SK-N-SH (cell line): ENCODE data around the gene GRIA1.

Source experiments
- CHD2 ChIP-seq: fragments of 150-350 bp; IDR thresholded peaks from 2 replicates; pipeline ENCODE4 v1.6.1; 2018; ENCODE audit warnings: low read length; ENCODE audit not compliant: partially characterized antibody
- CTCF ChIP-seq: fragments of 200-600 bp; sonication (generic); IDR thresholded peaks from 2 replicates; pipeline ENCODE4 v1.6.1; 2017; ENCODE audit warnings: antibody characterized with exemption, mild to moderate bottlenecking, moderate library complexity
- EP300 ChIP-seq, 2 experiments: IDR thresholded peaks; 2 replicates each; pipeline versions ENCODE4 v1.4.0 to v1.6.1; 2012; ENCODE audit warnings: borderline replicate concordance in 1 of 2, low read depth in 1 of 2, low read length in 1 of 2
- FOXM1 ChIP-seq: IDR thresholded peaks from 2 replicates; pipeline ENCODE4 v1.4.0; 2012; ENCODE audit warnings: low read depth, mild to moderate bottlenecking
- JUND ChIP-seq: IDR thresholded peaks from 2 replicates; pipeline ENCODE4 v1.4.0; 2012
- RFX5 ChIP-seq: IDR thresholded peaks from 2 replicates; pipeline ENCODE4 v1.6.1; 2012; ENCODE audit warnings: mild to moderate bottlenecking, improper control_type of control experiment, low read length
- SIN3A ChIP-seq: IDR thresholded peaks from 2 replicates; pipeline ENCODE4 v1.6.1; 2012; ENCODE audit warnings: low read depth, mild to moderate bottlenecking, low read length, moderate library complexity, borderline replicate concordance
- TCF12 ChIP-seq: IDR thresholded peaks from 2 replicates; pipeline ENCODE4 v1.4.0; 2012

DNA sequence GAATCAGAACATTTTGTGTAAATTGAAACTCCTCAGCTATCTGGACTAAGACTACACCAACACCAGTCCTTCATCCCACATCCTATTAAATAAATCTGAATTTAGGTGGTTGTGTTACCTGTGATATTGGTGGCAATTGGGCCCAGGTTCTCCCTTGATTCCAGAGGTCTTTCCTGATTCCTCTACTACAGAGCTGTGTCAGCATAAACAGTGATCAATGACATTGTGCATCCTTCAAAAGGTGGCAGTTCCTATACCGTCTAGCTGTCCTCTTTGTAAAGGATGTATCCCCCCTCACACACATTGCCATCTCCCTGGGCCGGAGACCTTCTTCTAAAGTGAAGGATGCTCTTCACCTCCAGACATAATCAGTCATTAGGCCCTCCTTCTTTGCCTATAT, 309.0 kb downstream of the GRIA1 start:
- TF ChIP-seq EP300 (IDR thresholded peaks at IDR 0.05; ENCODE audit: borderline replicate concordance in 1 of 2, low read depth in 1 of 2, low read length in 1 of 2) = no peak
- no peak for TF ChIP-seq CTCF
- TF ChIP-seq FOXM1 = no peak
- no peak for TF ChIP-seq CHD2
- TF ChIP-seq RFX5 = no peak
- TF ChIP-seq SIN3A = no peak
- no peak for TF ChIP-seq JUND
- no peak for TF ChIP-seq TCF12
